ENCODE data around the gene ARG2.

DNA sequence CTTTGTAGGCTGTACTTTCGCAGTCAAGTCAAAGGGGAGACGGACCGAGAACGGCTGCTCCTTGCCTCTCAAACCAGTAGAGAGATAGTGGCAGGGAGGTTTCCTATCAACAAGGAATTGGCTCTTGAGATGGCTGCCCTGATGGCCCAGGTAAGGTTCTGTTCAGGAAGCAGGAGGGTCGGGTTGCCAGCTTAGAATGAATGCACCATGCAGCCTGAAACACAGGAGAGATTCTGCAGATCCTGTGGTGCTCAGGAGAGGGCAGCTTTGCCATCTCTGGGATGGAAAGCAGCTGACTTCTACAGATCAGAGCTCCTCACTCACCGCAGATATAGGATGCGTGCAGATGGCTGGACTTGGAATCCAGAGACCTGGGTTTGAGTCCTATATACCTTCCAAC is 37.7 kb upstream of the ARG2 start:
- TF ChIP-seq, protein P1, sequence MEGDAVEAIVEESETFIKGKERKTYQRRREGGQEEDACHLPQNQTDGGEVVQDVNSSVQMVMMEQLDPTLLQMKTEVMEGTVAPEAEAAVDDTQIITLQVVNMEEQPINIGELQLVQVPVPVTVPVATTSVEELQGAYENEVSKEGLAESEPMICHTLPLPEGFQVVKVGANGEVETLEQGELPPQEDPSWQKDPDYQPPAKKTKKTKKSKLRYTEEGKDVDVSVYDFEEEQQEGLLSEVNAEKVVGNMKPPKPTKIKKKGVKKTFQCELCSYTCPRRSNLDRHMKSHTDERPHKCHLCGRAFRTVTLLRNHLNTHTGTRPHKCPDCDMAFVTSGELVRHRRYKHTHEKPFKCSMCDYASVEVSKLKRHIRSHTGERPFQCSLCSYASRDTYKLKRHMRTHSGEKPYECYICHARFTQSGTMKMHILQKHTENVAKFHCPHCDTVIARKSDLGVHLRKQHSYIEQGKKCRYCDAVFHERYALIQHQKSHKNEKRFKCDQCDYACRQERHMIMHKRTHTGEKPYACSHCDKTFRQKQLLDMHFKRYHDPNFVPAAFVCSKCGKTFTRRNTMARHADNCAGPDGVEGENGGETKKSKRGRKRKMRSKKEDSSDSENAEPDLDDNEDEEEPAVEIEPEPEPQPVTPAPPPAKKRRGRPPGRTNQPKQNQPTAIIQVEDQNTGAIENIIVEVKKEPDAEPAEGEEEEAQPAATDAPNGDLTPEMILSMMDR (IDR thresholded peaks at IDR 0.05), result no peak
- no peak for TF ChIP-seq POLR2A (IDR thresholded peaks at IDR 0.05)

All from uterus (tissue), 2 donors.